HFFc6 (cell line): ENCODE results near the gene SF3A1. TPM values are rescaled to one million over a fixed set of nuclear protein-coding genes. Genes with fewer than 3 reads are reported as not detected.

ENCODE experiments used
- DNase-seq: peaks from one replicate; pipeline ENCODE4 v3.0.0-alpha.2; 2018
- H3K27ac Mint-ChIP-seq: 2 replicates; pipeline ENCODE4 v1.8.0; 2020; ENCODE audit warnings: mild to moderate bottlenecking, mixed read lengths
- H3K27me3 Mint-ChIP-seq: 2 replicates; pipeline ENCODE4 v1.8.0; 2021; ENCODE audit warnings: mild to moderate bottlenecking, moderate library complexity, mixed read lengths; ENCODE audit not compliant: insufficient read depth
- H3K36me3 Mint-ChIP-seq: 2 replicates; pipeline ENCODE4 v1.8.0; 2021; ENCODE audit warnings: low read depth, mixed read lengths
- H3K4me1 Mint-ChIP-seq: 2 replicates; pipeline ENCODE4 v1.8.0; 2020; ENCODE audit warnings: low read depth, mixed read lengths
- H3K4me3 Mint-ChIP-seq: 2 replicates; pipeline ENCODE4 v1.8.0; 2020; ENCODE audit warnings: mild to moderate bottlenecking, moderate library complexity, mixed read lengths
- H3K9me3 Mint-ChIP-seq: 2 replicates; pipeline ENCODE4 v1.8.0; 2020; ENCODE audit warnings: mild to moderate bottlenecking, mixed read lengths
- CTCF ChIP-seq: fragments of 200-600 bp; sonication (generic); IDR thresholded peaks from 2 replicates; pipeline ENCODE4 v1.5.0; 2021; ENCODE audit warnings: antibody characterized with exemption, mild to moderate bottlenecking
- total RNA-seq, 6 experiments: library from RNA; stranded (reverse); fragmentation: NEBNext Ultra II Directional; extraction: Animal tissue kit (Norgen Biotek cat#: 25700); gene quantifications; 2 replicates in 1 of 6; 3 replicates in 5 of 6; pipeline ENCODE4 v1.2.3, GENCODE V29; 2021

Gene SF3A1
- total RNA-seq, 6 experiments from 2014 or later: 166 to 197 (median 181) TPM

GRCh38 chr22:30290342-30291057 is 66.2 kb downstream of the SF3A1 start:
- Mint-ChIP-seq H3K9me3 (no peaks in the 10 kb centered on the region), H3K4me1 (peaks cover 27% of the 10 kb centered on the region), H3K27me3 (peaks cover 3% of the 10 kb centered on the region), H3K36me3 (peaks cover 10% of the 10 kb centered on the region; the same call in 1 of the 2 replicates), H3K4me3 (peak overlapping the region; percentile 82), H3K27ac (peak overlapping the region; percentile 69)
- DNase-seq: peak; percentile 36
- TF ChIP-seq CTCF: no peak

GRCh38 chr22:30289980-30290313 is 66.7 kb downstream of the SF3A1 start:
- Mint-ChIP-seq H3K27me3 (peaks cover 3% of the 10 kb centered on the region), H3K9me3 (no peaks in the 10 kb centered on the region), H3K4me3 (peak overlapping the region; percentile 82), H3K4me1 (peaks cover 27% of the 10 kb centered on the region), H3K27ac (peak overlapping the region; percentile 69), H3K36me3 (peaks cover 10% of the 10 kb centered on the region; the same call in 1 of the 2 replicates)
- no peak for DNase-seq
- peak; percentile 6; the same call in 1 of the 2 replicates for TF ChIP-seq CTCF

DNA sequence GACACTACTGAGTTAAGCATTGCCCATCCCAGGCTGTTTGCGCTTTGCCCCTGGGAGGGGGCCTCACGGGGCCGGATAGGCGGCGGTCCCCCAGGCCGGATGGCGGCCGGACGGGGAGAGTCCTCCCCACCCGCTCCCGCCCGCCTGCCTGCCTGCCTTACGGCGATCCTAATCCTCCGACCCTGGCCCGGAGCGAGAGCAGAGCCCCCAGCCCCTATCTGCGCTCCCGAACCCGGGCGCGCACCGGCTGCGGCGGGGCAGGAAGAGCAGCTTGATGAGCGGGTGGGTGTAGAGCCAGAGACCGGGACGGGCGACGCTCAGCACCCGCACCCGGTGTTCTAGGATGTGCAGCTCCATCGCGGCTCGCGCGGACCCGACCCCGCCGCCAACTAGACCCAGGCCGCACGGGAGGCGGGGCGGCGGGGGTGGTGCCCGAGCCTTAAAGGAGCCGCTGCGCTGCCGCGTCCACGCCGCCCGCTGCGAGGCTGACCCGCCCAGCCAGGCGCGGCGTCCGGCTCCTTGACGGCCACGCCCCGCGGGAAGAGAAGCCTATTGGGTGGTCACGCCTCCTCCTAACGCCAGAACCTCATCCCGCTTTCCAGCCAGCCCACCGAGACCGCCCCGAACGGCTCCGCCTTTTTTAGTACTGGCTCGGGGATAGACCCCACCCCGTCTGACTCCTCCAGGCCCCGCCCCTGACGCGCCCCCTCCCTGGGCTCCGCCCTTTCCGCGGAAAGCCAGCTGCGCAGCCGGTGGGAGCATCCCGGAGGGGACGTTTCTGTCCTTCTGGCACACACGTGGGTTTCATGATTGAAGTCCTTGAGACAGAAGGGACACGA is 67.3 kb downstream of the SF3A1 start, which contains the start of gene CASTOR1:
Gene CASTOR1 (minus strand): TSS at position 365 of the 839 bp plus-strand sequence. CDS start 8 bp downstream, at position 357.
- H3K4me3 Mint-ChIP-seq: peak within 1 kb of the TSS; percentile 82
- H3K27me3 Mint-ChIP-seq: peaks cover 3% of the 10 kb centered on the region
- peaks cover 27% of the 10 kb centered on the region for H3K4me1 Mint-ChIP-seq
- no peaks in the 10 kb centered on the region for H3K9me3 Mint-ChIP-seq
- TF ChIP-seq CTCF: no peak
- DNase-seq: peak; percentile 97
- peaks cover 10% of the 10 kb centered on the region; the same call in 1 of the 2 replicates for H3K36me3 Mint-ChIP-seq
- H3K27ac Mint-ChIP-seq: peak within 1 kb of the TSS; percentile 69

- TF ChIP-seq CTCF: no peak
- peaks cover 3% of the 10 kb centered on the region for H3K27me3 Mint-ChIP-seq
- H3K4me1 Mint-ChIP-seq: peaks cover 27% of the 10 kb centered on the region
- peak overlapping the region; percentile 62 for H3K27ac Mint-ChIP-seq
- peaks cover 6% of the 10 kb centered on the region; the same call in 1 of the 2 replicates for H3K36me3 Mint-ChIP-seq
- H3K9me3 Mint-ChIP-seq: no peaks in the 10 kb centered on the region
- H3K4me3 Mint-ChIP-seq: peak overlapping the region; percentile 82
- DNase-seq: no peak
Observed at GRCh38 chr22:30288419-30289140, 68.1 kb downstream of the SF3A1 start.
